ENCODE results near the gene SHF. TPM values are rescaled to one million over a fixed set of nuclear protein-coding genes. Genes with fewer than 3 reads are reported as not detected.

Gene SHF
- total RNA-seq, 2 experiments from 2014 or later: 19.8 to 23.5 TPM

DNA sequence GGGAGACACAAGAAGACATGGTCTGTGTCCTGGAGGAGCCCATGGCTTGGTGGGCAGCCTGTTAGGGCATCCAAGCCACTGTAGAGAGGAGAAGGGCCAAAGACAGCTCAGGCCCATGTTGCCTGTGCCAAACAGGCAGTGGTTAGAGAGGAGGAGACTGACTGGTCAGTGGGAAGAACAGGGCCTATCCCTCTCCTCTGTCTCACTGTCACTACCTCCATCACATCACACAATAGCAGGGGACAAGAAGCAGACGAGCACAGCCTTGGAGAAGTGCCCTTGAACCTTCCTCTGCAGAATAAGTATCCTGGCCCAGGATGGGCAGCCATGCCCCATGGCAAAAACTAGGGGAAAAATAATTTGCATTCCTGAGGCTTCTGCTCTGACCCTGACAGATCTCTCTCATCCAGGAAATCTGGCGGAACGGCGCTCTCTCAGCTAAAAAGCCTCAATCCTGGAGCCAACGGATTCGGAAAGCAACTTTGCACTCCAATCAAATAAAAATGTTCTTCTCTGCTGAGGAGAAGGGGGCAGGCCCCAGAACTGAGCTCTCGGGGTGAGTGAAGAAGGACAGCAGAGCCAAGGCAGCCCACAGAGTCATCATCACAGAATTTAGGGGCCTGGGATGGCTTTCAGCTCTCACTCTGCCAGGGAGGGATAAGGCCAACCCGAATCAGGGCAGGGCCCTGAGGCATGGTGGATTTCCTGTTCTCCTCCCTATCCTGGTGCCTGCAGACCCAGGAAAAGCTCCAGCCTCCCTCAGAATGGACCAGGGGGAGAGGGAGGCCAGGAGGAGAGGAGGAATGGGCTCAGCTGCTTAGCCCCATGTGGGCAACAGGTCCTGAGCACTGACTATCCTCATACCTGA lies 1.6 kb downstream of the SHF start:
- ChIA-PET POLR2A (interaction anchor here (4.1 to 7.6 kb wide), 2 partner anchors 14 to 20 kb away, joined by 50 to 85 read pairs; no protein-coding TSS in a partner anchor), CTCF (interaction anchor here (1.1 to 13.1 kb wide), 8 partner anchors 7 to 68 kb away, joined by 3 to 131 read pairs (median 4); no protein-coding TSS in a partner anchor)
- Mint-ChIP-seq H3K27me3 (no peaks in the 10 kb centered on the region), H3K4me1 (ENCODE audit: low read depth) (peaks cover 32% of the 10 kb centered on the region), H3K27ac (peak overlapping the region; percentile 17), H3K4me3 (peak overlapping the region; percentile 77), H3K36me3 (ENCODE audit: low read depth) (peaks cover 2% of the 10 kb centered on the region), H3K9me3 (no peaks in the 10 kb centered on the region)
- ATAC-seq (no peak), DNase-seq (no peak)
- intact Hi-C loops (cut with micrococcal nuclease): no loop called here
- TF ChIP-seq, protein P1, sequence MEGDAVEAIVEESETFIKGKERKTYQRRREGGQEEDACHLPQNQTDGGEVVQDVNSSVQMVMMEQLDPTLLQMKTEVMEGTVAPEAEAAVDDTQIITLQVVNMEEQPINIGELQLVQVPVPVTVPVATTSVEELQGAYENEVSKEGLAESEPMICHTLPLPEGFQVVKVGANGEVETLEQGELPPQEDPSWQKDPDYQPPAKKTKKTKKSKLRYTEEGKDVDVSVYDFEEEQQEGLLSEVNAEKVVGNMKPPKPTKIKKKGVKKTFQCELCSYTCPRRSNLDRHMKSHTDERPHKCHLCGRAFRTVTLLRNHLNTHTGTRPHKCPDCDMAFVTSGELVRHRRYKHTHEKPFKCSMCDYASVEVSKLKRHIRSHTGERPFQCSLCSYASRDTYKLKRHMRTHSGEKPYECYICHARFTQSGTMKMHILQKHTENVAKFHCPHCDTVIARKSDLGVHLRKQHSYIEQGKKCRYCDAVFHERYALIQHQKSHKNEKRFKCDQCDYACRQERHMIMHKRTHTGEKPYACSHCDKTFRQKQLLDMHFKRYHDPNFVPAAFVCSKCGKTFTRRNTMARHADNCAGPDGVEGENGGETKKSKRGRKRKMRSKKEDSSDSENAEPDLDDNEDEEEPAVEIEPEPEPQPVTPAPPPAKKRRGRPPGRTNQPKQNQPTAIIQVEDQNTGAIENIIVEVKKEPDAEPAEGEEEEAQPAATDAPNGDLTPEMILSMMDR (IDR thresholded peaks at IDR 0.05): no peak

DNA sequence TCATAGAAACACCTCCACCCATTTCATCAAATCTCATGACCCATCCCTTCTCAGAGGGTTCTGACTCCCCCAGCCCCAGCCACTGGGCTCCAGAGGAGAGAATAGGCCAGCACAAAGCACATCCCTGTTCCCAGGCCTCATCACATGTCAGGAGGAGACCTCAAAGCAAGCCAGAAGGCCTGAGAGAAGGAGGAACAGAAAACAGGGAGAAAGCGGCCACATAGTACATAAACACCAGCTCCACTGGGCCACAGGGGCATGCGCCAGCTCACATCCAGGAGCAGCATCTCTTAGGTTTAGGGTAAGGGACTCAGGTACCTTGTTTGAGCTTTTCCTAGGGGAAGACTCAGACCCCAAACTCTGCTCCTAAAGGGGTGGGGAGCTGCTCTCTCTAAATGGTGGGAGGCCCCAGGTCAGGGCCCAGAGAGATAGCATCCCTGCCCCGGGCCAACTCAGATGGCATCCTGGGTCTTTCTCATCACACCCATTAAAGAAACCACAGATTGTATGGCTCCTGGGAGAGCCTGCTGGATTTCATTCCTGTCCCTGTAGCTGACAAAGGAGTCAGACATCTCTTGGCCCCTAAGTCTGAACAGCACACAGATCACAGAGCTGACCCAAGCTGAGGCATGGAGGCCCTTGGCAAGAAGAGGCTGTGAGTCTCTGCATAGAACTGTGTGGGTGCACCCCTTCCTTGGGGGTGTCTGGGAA lies 2.5 kb downstream of the SHF start:
- no peak for DNase-seq
- Mint-ChIP-seq H3K4me1 (ENCODE audit: low read depth) (peaks cover 36% of the 10 kb centered on the region), H3K36me3 (ENCODE audit: low read depth) (peaks cover 2% of the 10 kb centered on the region), H3K9me3 (no peaks in the 10 kb centered on the region), H3K27ac (peak overlapping the region; percentile 17), H3K4me3 (peak overlapping the region; percentile 77), H3K27me3 (no peaks in the 10 kb centered on the region)
- intact Hi-C loops (cut with micrococcal nuclease): no loop called here
- TF ChIP-seq, protein P1 (IDR thresholded peaks at IDR 0.05): no peak
- ChIA-PET POLR2A (interaction anchor here (4.1 to 7.6 kb wide), 2 partner anchors 14 to 20 kb away, joined by 50 to 85 read pairs; no protein-coding TSS in a partner anchor), CTCF (interaction anchor here (1.1 to 13.1 kb wide), 5 partner anchors 13 to 67 kb away, joined by 3 to 131 read pairs (median 3); no protein-coding TSS in a partner anchor)
- no peak for ATAC-seq

DNA sequence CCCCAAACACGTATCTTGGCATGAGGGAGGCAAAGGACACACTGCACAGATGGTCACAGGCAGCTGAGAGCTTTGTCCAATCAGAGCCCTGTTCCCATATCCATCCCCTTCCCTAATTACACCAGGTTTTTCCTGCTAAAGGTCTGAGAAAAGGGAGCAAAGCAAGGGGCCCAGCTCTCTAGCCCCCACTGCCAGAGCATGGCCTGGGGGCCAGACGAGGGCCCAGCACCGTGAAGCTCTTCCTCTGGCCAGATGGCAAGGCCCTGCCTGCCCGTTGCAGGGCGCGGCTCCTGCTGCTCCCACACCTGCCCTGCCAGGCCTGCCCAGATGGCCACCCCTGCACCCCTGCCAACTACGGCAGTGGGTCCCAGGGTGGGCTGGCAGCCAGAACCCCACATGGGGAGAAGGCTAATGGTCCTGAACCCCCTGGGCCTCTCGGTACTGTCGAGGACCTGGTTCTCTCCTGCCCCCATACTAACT lies 3.2 kb downstream of the SHF start:
- CTCF ChIA-PET: interaction anchor here (1.0 to 13.1 kb wide), 5 partner anchors 14 to 67 kb away, joined by 3 to 131 read pairs (median 5); no protein-coding TSS in a partner anchor
- no peaks in the 10 kb centered on the region for H3K9me3 Mint-ChIP-seq
- no peak overlapping the region for H3K4me3 Mint-ChIP-seq
- peak overlapping the region; percentile 61 for H3K27ac Mint-ChIP-seq
- TF ChIP-seq, protein P1 (IDR thresholded peaks at IDR 0.05): no peak
- ATAC-seq: no peak
- no peaks in the 10 kb centered on the region for H3K27me3 Mint-ChIP-seq
- POLR2A ChIA-PET: interaction anchor here (4.1 to 7.6 kb wide), 2 partner anchors 15 to 19 kb away, joined by 50 to 85 read pairs; no protein-coding TSS in a partner anchor
- peaks cover 41% of the 10 kb centered on the region for H3K4me1 Mint-ChIP-seq (ENCODE audit: low read depth)
- no peak for DNase-seq
- intact Hi-C loops (cut with micrococcal nuclease): no loop called here
- H3K36me3 Mint-ChIP-seq (ENCODE audit: low read depth): peaks cover 2% of the 10 kb centered on the region

DNA sequence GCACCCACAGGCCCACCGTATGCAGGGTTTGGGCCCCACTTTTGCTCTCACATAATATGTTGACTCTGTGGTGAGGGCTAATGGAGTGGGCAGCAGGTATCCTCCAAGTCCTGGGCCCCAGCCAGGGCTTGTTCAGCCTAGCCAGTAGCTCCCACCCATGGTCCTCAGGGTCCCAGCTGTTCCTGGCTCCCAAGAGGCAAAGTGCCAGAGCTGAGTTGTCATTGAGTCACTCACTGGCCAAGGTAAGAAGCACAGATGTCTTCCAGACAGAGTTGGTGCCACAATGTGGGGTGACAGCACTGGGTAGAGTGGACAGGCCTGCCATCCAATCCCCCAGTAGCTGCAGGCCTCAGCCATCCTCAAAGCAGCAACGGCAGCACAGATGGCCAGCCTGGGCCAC lies 4.3 kb downstream of the SHF start:
- DNase-seq: no peak
- no peaks in the 10 kb centered on the region for H3K27me3 Mint-ChIP-seq
- no peaks in the 10 kb centered on the region for H3K9me3 Mint-ChIP-seq
- TF ChIP-seq, protein P1 (IDR thresholded peaks at IDR 0.05): no peak
- intact Hi-C loops (cut with micrococcal nuclease): no loop called here
- peaks cover 2% of the 10 kb centered on the region for H3K36me3 Mint-ChIP-seq (ENCODE audit: low read depth)
- ATAC-seq: no peak
- H3K27ac Mint-ChIP-seq: peak overlapping the region; percentile 61
- H3K4me3 Mint-ChIP-seq: no peak overlapping the region
- peaks cover 38% of the 10 kb centered on the region for H3K4me1 Mint-ChIP-seq (ENCODE audit: low read depth)
- CTCF ChIA-PET: interaction anchor here (0.9 to 13.1 kb wide), 3 partner anchors 15 to 21 kb away, joined by 3 to 131 read pairs (median 6); no protein-coding TSS in a partner anchor
- POLR2A ChIA-PET: no interaction called here

All from activated CD8-positive, alpha-beta T cell treated with anti-CD3 and anti-CD28 coated beads for 36 hours (primary cell).